GM18861 (cell line): ENCODE results near the gene CEP95.

ENCODE experiments used
- ATAC-seq: cut with Tn5 transposase; IDR thresholded peaks from one replicate; pipeline ENCODE4 v1.9.1; 2021; ENCODE audit not compliant: unreplicated experiment

The CEP95 gene

GRCh38 chr17:64515829-64516228 lies 9.1 kb downstream of the CEP95 start:
- no peak for ATAC-seq

- ATAC-seq = no peak
Measured at GRCh38 chr17:64519601-64520000, 12.8 kb downstream of the CEP95 start.

GRCh38 chr17:64520359-64520758 lies 13.6 kb downstream of the CEP95 start:
- no peak for ATAC-seq

- no peak for ATAC-seq
Measured at GRCh38 chr17:64527914-64528313, 21.1 kb downstream of the CEP95 start.

GRCh38 chr17:64529221-64529620 lies 22.4 kb downstream of the CEP95 start:
- no peak for ATAC-seq

- no peak for ATAC-seq
Measured at GRCh38 chr17:64531955-64532371, 25.2 kb downstream of the CEP95 start.

- ATAC-seq = no peak
Measured at GRCh38 chr17:64532409-64532808, 25.6 kb downstream of the CEP95 start.

- no peak for ATAC-seq
Measured at GRCh38 chr17:64533784-64534183, 27.0 kb downstream of the CEP95 start.

- no peak for ATAC-seq
Measured at GRCh38 chr17:64534187-64534586, 27.4 kb downstream of the CEP95 start.

- no peak for ATAC-seq
Measured at GRCh38 chr17:64535357-64535756, 28.6 kb downstream of the CEP95 start.

GRCh38 chr17:64536913-64537312 lies 30.1 kb downstream of the CEP95 start:
- ATAC-seq = no peak

GRCh38 chr17:64537488-64537887 lies 30.7 kb downstream of the CEP95 start:
- no peak for ATAC-seq

GRCh38 chr17:64538508-64539130 lies 31.8 kb downstream of the CEP95 start:
- ATAC-seq = no peak

GRCh38 chr17:64540118-64540776 lies 33.5 kb downstream of the CEP95 start:
- no peak for ATAC-seq

GRCh38 chr17:64544742-64545141 lies 38.0 kb downstream of the CEP95 start:
- no peak for ATAC-seq

- no peak for ATAC-seq
Measured at GRCh38 chr17:64546716-64547115, 39.9 kb downstream of the CEP95 start.

- no peak for ATAC-seq
Measured at GRCh38 chr17:64547319-64547718, 40.5 kb downstream of the CEP95 start.

GRCh38 chr17:64551461-64551860 lies 44.7 kb downstream of the CEP95 start:
- no peak for ATAC-seq

GRCh38 chr17:64554028-64554637 lies 47.4 kb downstream of the CEP95 start:
- ATAC-seq = no peak

GRCh38 chr17:64555281-64555680 lies 48.5 kb downstream of the CEP95 start:
- no peak for ATAC-seq

- ATAC-seq = no peak
Measured at GRCh38 chr17:64564098-64564497, 57.3 kb downstream of the CEP95 start.

GRCh38 chr17:64565563-64565962 lies 58.8 kb downstream of the CEP95 start:
- no peak for ATAC-seq
